ENCODE measurements around the gene OXNAD1.

DNA sequence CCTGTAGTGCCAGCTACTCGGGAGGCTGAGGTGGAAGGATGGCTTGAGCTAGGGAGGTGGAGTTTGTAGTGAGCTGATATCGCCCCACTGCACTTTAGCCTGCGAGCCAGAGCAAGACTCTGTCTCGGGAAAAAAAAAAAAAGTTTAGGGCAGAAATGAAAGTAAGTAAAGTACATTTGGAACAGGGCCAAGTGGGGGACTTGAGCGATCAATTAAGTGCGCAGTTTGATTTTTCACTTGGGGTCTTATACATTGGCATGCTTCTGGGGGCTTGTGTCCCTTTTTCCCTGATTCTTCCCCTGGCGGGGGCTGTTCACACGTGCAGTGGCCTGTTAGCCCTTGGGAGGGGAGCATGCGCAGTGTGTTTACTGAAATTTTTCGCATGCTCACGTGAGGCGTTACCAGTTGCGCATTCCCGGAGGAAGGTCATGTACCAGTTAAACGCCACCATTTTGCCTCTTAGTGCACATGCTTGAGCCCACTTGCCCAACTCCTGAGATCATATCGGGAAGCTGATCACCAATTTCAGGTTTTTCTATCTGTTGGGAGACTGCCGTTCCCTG lies 48.6 kb upstream of the OXNAD1 start:
- TF ChIP-seq IKZF5 (CRISPR knock-in tag; IDR thresholded peaks at IDR 0.05) (no peak), NFE2 (CRISPR knock-in tag; IDR thresholded peaks at IDR 0.05) (no peak), ZNF33A (CRISPR knock-in tag; IDR thresholded peaks at IDR 0.05; ENCODE audit: borderline replicate concordance) (no peak), ZZZ3 (CRISPR knock-in tag; IDR thresholded peaks at IDR 0.05; ENCODE audit: borderline replicate concordance) (no peak), HNF4A (CRISPR knock-in tag; IDR thresholded peaks at IDR 0.05) (no peak), TCF7 (IDR thresholded peaks at IDR 0.05; ENCODE audit: low read depth) (no peak), U2AF2 (IDR thresholded peaks at IDR 0.05; ENCODE audit: low read depth, low read length) (no peak)
- TF ChIP-seq, protein P1, sequence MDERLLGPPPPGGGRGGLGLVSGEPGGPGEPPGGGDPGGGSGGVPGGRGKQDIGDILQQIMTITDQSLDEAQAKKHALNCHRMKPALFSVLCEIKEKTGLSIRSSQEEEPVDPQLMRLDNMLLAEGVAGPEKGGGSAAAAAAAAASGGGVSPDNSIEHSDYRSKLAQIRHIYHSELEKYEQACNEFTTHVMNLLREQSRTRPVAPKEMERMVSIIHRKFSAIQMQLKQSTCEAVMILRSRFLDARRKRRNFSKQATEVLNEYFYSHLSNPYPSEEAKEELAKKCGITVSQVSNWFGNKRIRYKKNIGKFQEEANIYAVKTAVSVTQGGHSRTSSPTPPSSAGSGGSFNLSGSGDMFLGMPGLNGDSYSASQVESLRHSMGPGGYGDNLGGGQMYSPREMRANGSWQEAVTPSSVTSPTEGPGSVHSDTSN (CRISPR knock-in tag; IDR thresholded peaks at IDR 0.05) = no peak
- TF ChIP-seq, protein P2, sequence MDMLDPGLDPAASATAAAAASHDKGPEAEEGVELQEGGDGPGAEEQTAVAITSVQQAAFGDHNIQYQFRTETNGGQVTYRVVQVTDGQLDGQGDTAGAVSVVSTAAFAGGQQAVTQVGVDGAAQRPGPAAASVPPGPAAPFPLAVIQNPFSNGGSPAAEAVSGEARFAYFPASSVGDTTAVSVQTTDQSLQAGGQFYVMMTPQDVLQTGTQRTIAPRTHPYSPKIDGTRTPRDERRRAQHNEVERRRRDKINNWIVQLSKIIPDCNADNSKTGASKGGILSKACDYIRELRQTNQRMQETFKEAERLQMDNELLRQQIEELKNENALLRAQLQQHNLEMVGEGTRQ (IDR thresholded peaks at IDR 0.05; ENCODE audit: low read depth, low read length) = no peak
- TF ChIP-seq, protein P2 (CRISPR knock-in tag; IDR thresholded peaks at IDR 0.05; ENCODE audit: borderline replicate concordance) = no peak

All from HepG2 (cell line).